HCT116 (cell line): ENCODE results near the gene ATG16L1. TPM values are rescaled to one million over a fixed set of nuclear protein-coding genes. Genes with fewer than 3 reads are reported as not detected.

Source experiments
- ATAC-seq: fragments of 200-7000 bp; cut with Tn5 transposase; 2 replicates; pipeline ENCODE4 v1.9.1; 2020; ENCODE audit warnings: mild to moderate bottlenecking, moderate library complexity
- BruUV-seq: library from RNA; stranded (reverse); fragments of 400-500 nt; replicated peaks from 2 replicates; lab custom pipeline; 2021; lab: Mats Ljungman, UMichigan
- CTCF ChIA-PET: fragments of 300-600 bp; sonication (Branson Sonifier 250); formaldehyde crosslinking; loops from one replicate; lab custom pipeline; 2021; ENCODE audit warnings: antibody characterized with exemption; lab: Charles Lee
- POLR2A ChIA-PET: fragments of 300-600, 350-600 bp; sonication (Branson Sonifier 250); formaldehyde crosslinking; loops from one replicate; lab custom pipeline; 2021; ENCODE audit warnings: antibody characterized with exemption; lab: Charles Lee
- RAD21 ChIA-PET, 2 experiments: fragments of 300-600 bp; sonication (Branson Sonifier 250); formaldehyde crosslinking; loops; one replicate each; lab custom pipeline; 2023; ENCODE audit warnings: low total read pairs in 2 of 2; ENCODE audit not compliant: uncharacterized antibody in 2 of 2, unreplicated experiment in 2 of 2, low non-redundant PET in 1 of 2; lab: Charles Lee
- DNase-seq: peaks from one replicate; pipeline ENCODE4 v3.0.0-alpha.2; 2010; ENCODE audit warnings: low read depth, low spot score
- H2AFZ ChIP-seq: fragments of 200-600 bp; shearing (Covaris generic), sonication (generic); 2 replicates; pipeline ENCODE4 v1.6.1; 2017; ENCODE audit warnings: low read depth, mixed run types, mixed read lengths, antibody characterized with exemption, low read length; ENCODE audit not compliant: poor library complexity, severe bottlenecking
- H3K27ac ChIP-seq: 2 replicates; pipeline ENCODE4 v1.5.1; 2012; ENCODE audit warnings: low read depth, low read length
- H3K27me3 ChIP-seq: fragments of 200-600 bp; sonication (generic); 2 replicates; pipeline ENCODE4 v1.6.1; 2016; ENCODE audit warnings: mixed run types, low read length, mixed read lengths; ENCODE audit not compliant: insufficient read depth
- H3K36me3 ChIP-seq, 2 experiments: fragments of 200-500 bp in 1 of 2; fragments of 200-600 bp in 1 of 2; sonication (Bioruptor generic) in 1 of 2; sonication (generic) in 1 of 2; 2 replicates each; pipeline versions ENCODE4 v1.5.1 to v1.6.1; 2014 to 2016; ENCODE audit warnings: low read length in 2 of 2, inconsistent platforms in 1 of 2, mixed read lengths in 1 of 2, mixed run types in 1 of 2; ENCODE audit not compliant: insufficient read depth in 2 of 2, control insufficient read depth in 1 of 2
- H3K4me1 ChIP-seq, 2 experiments: fragments of 200-600 bp in 1 of 2; sonication (generic) in 1 of 2; 2 replicates each; pipeline versions ENCODE4 v1.5.1 to v1.6.1; 2012 to 2017; ENCODE audit warnings: low read length in 2 of 2, inconsistent platforms in 1 of 2, mild to moderate bottlenecking in 1 of 2, mixed read lengths in 1 of 2, mixed run types in 1 of 2, moderate library complexity in 1 of 2; ENCODE audit not compliant: insufficient read depth in 2 of 2, control insufficient read depth in 1 of 2
- H3K4me2 ChIP-seq: fragments of 200-600 bp; sonication (generic); 2 replicates; pipeline ENCODE4 v1.6.1; 2017; ENCODE audit warnings: mixed run types, low read length, mixed read lengths
- H3K4me3 ChIP-seq, 2 experiments: fragments of 200-600 bp in 1 of 2; sonication (generic) in 1 of 2; replicated peaks in 1 of 2; 2 replicates each; pipeline ENCODE4 v1.5.1; 2011 to 2016; ENCODE audit warnings: low read length in 2 of 2, control low read depth in 1 of 2, low read depth in 1 of 2, mild to moderate bottlenecking in 1 of 2, mixed read lengths in 1 of 2, mixed run types in 1 of 2
- H3K79me2 ChIP-seq: fragments of 200-600 bp; sonication (generic); 2 replicates; pipeline ENCODE4 v1.6.1; 2017; ENCODE audit warnings: mild to moderate bottlenecking, mixed run types, low read length, moderate library complexity, mixed read lengths; ENCODE audit not compliant: insufficient read depth
- H3K9ac ChIP-seq: fragments of 200-600 bp; sonication (generic); 2 replicates; pipeline ENCODE4 v1.6.1; 2016; ENCODE audit warnings: low read length, mixed read lengths
- H3K9me2 ChIP-seq: fragments of 200-600 bp; sonication (generic), shearing (Covaris generic); 2 replicates; pipeline ENCODE4 v1.6.1; 2017; ENCODE audit warnings: mixed run types, mild to moderate bottlenecking, moderate library complexity; ENCODE audit not compliant: insufficient read depth
- H3K9me3 ChIP-seq, 2 experiments: fragments of 200-500 bp in 1 of 2; fragments of 200-600 bp in 1 of 2; sonication (Bioruptor generic) in 1 of 2; sonication (generic) in 1 of 2; 2 replicates each; pipeline ENCODE4 v1.6.1; 2014 to 2017; ENCODE audit warnings: low read length in 2 of 2, mixed read lengths in 2 of 2, inconsistent platforms in 1 of 2, low read depth in 1 of 2, mild to moderate bottlenecking in 1 of 2, mixed run types in 1 of 2, moderate library complexity in 1 of 2; ENCODE audit not compliant: control insufficient read depth in 1 of 2, insufficient read depth in 1 of 2
- H4K20me1 ChIP-seq: fragments of 200-600 bp; sonication (generic), shearing (Covaris generic); 2 replicates; pipeline ENCODE4 v1.6.1; 2017; ENCODE audit warnings: mixed run types, mild to moderate bottlenecking, moderate library complexity; ENCODE audit not compliant: insufficient read depth
- ATF3 ChIP-seq: IDR thresholded peaks from 2 replicates; pipeline ENCODE4 v1.6.1; 2012
- CEBPB ChIP-seq: IDR thresholded peaks from 2 replicates; pipeline ENCODE4 v1.6.1; 2012; ENCODE audit warnings: low read depth
- EGR1 ChIP-seq: IDR thresholded peaks from 2 replicates; pipeline ENCODE4 v1.6.1; 2012; ENCODE audit warnings: low read depth
- ELF1 ChIP-seq: IDR thresholded peaks from 2 replicates; pipeline ENCODE4 v1.6.1; 2012; ENCODE audit warnings: low read depth, borderline replicate concordance
- EZH2 ChIP-seq: fragments of 200-600 bp; sonication (generic); IDR thresholded peaks from 2 replicates; pipeline ENCODE4 v1.6.1; 2017; ENCODE audit warnings: antibody characterized with exemption, mixed run types
- EZH2phosphoT487 ChIP-seq: fragments of 200-600 bp; IDR thresholded peaks from 2 replicates; pipeline ENCODE4 v1.6.1; 2018; ENCODE audit warnings: antibody characterized with exemption, borderline replicate concordance
- JUND ChIP-seq: IDR thresholded peaks from 2 replicates; pipeline ENCODE4 v1.6.1; 2012
- POLR2A ChIP-seq: IDR thresholded peaks from 2 replicates; pipeline ENCODE4 v1.7.0; 2011; ENCODE audit warnings: borderline replicate concordance; ENCODE audit not compliant: insufficient read depth, insufficient read length; ENCODE audit errors: extremely low read depth
- SP1 ChIP-seq: IDR thresholded peaks from 2 replicates; pipeline ENCODE4 v1.6.1; 2012; ENCODE audit warnings: low read depth
- SRF ChIP-seq: IDR thresholded peaks from 2 replicates; pipeline ENCODE4 v1.6.1; 2012; ENCODE audit warnings: low read depth
- TCF7L2 ChIP-seq: IDR thresholded peaks from 2 replicates; pipeline ENCODE4 v1.7.0; 2011; ENCODE audit warnings: borderline replicate concordance, inconsistent platforms; ENCODE audit not compliant: insufficient read depth, insufficient read length; ENCODE audit errors: extremely low read depth
- YY1 ChIP-seq: IDR thresholded peaks from 2 replicates; pipeline ENCODE4 v1.6.1; 2011; ENCODE audit warnings: low read length, low read depth, moderate library complexity, mild to moderate bottlenecking; ENCODE audit not compliant: insufficient replicate concordance; ENCODE audit errors: extremely low read depth
- ZFX ChIP-seq: fragments of 450-650 bp; IDR thresholded peaks from 2 replicates; pipeline ENCODE4 v1.6.1; 2017
- ZNF274 ChIP-seq: fragments of 200-500 bp; sonication (Bioruptor generic); IDR thresholded peaks from 2 replicates; pipeline ENCODE4 v1.6.1; 2014; ENCODE audit warnings: mild to moderate bottlenecking, low read depth, low read length, inconsistent platforms
- intact Hi-C: fragments of 100-400 bp; cut with micrococcal nuclease; formaldehyde crosslinking; loops from 2 replicates; pipeline ENCODE4 v1.10.0; 2022
- total RNA-seq: library from RNA; stranded (reverse); gene quantifications from one replicate; pipeline ENCODE4 v1.2.1, GENCODE V29; 2021; ENCODE audit not compliant: unreplicated experiment
- TF ChIP-seq, protein P1 (sequence below): IDR thresholded peaks from 2 replicates; pipeline ENCODE4 v1.6.1; 2011; ENCODE audit warnings: mild to moderate bottlenecking, low read length, moderate library complexity; ENCODE audit not compliant: insufficient replicate concordance; ENCODE audit errors: extremely low read depth
- TF ChIP-seq, protein P2 (sequence below): IDR thresholded peaks from 2 replicates; pipeline ENCODE4 v1.6.1; 2012; ENCODE audit warnings: low read depth

The ATG16L1 gene
- total RNA-seq, 1 experiment from 2014 or later = 43.4 TPM

DNA sequence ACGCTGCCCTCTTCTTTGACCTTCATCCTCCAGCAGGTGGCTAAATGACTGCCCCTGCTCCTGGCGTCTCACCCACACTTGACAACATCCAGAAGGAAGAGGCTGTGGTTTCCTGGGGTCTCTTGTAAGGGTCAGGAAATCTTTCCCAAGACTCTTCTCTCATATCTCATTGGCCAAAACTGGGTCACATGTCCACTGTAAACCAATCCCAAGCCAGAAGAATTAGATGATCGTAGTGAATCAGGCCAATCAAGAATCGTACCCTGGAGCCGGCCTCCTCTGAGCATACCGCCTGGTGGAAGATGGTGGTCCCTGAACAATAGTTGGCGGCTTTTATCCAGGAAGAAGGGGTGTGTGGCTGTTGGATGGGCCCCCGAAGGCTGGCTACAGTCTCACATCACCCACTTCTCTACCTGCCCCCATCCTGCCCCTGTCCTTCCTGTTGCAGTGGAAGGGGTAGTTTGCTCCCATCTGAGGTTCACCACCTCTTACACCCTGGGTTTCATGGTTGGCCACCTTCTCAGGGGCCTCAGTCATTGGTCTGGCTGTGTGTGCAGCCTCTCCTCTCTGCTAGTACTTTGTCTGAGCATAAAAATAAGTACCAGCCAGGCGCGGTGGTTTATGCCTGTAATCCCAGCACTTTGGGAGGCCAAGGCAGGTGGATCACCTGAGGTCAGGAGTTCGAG, 59.9 kb downstream of the ATG16L1 start:
- H3K9ac ChIP-seq = no peak overlapping the region
- RAD21 ChIA-PET = no interaction called here
- H3K9me3 ChIP-seq = no peaks in the 10 kb centered on the region
- no peak for TF ChIP-seq EZH2
- TF ChIP-seq ZFX = no peak
- no peak for TF ChIP-seq SP1
- no peak overlapping the region for H2AFZ ChIP-seq
- H3K4me2 ChIP-seq = no peak overlapping the region
- ATAC-seq = no peak
- H4K20me1 ChIP-seq = no peaks in the 10 kb centered on the region
- H3K79me2 ChIP-seq = no peaks in the 10 kb centered on the region
- no peak overlapping the region for H3K27ac ChIP-seq
- H3K4me1 ChIP-seq = peaks cover 0 to 6% of the 10 kb centered on the region in 2 experiments; a peak in 2 of 4 replicates
- intact Hi-C loops = no loop called here
- H3K36me3 ChIP-seq = no peaks in the 10 kb centered on the region
- H3K4me3 ChIP-seq = no peak overlapping the region
- BruUV-seq = no TSS peak
- no peaks in the 10 kb centered on the region for H3K9me2 ChIP-seq
- POLR2A ChIA-PET = no interaction called here
- CTCF ChIA-PET = no interaction called here
- no peak for DNase-seq
- H3K27me3 ChIP-seq = no peaks in the 10 kb centered on the region

DNA sequence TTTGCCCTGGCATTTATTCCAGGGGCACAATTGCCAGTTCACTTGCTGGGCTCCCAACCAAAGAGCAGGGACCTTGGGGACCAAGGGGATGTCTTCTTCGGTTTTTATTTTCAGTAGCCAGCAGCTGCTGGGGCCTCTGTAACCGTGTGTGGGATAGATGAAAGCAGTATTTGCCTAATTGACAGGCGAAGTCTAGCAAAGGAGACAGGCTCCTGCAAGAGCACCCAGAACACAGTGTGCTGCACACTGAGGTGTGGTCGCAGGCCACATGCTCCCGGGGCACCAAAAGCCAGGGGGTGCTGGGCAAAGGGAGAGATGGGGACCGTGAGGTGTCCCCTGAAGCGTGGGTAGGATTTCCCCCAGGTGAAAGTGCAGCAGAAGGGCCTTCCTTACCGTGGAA, 61.4 kb downstream of the ATG16L1 start:
- Histone ChIP-seq H3K4me3 (no peak overlapping the region), H3K79me2 (no peaks in the 10 kb centered on the region), H4K20me1 (no peaks in the 10 kb centered on the region), H3K9ac (no peak overlapping the region), H3K4me2 (no peak overlapping the region), H2AFZ (no peak overlapping the region), H3K27ac (no peak overlapping the region), H3K4me1 (no peaks in the 10 kb centered on the region), H3K36me3 (no peaks in the 10 kb centered on the region), H3K9me3 (no peaks in the 10 kb centered on the region), H3K9me2 (no peaks in the 10 kb centered on the region), H3K27me3 (no peaks in the 10 kb centered on the region)
- no peak for DNase-seq
- intact Hi-C loops = no loop called here
- CTCF ChIA-PET = no interaction called here
- POLR2A ChIA-PET = no interaction called here
- ATAC-seq = no peak
- no TSS peak for BruUV-seq
- RAD21 ChIA-PET = no interaction called here
- TF ChIP-seq, protein P1, sequence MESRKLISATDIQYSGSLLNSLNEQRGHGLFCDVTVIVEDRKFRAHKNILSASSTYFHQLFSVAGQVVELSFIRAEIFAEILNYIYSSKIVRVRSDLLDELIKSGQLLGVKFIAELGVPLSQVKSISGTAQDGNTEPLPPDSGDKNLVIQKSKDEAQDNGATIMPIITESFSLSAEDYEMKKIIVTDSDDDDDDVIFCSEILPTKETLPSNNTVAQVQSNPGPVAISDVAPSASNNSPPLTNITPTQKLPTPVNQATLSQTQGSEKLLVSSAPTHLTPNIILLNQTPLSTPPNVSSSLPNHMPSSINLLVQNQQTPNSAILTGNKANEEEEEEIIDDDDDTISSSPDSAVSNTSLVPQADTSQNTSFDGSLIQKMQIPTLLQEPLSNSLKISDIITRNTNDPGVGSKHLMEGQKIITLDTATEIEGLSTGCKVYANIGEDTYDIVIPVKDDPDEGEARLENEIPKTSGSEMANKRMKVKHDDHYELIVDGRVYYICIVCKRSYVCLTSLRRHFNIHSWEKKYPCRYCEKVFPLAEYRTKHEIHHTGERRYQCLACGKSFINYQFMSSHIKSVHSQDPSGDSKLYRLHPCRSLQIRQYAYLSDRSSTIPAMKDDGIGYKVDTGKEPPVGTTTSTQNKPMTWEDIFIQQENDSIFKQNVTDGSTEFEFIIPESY = no peak
- no peak for TF ChIP-seq JUND
- TF ChIP-seq SRF = no peak
- no peak for TF ChIP-seq YY1
- no peak for TF ChIP-seq EZH2
- TF ChIP-seq, protein P2, sequence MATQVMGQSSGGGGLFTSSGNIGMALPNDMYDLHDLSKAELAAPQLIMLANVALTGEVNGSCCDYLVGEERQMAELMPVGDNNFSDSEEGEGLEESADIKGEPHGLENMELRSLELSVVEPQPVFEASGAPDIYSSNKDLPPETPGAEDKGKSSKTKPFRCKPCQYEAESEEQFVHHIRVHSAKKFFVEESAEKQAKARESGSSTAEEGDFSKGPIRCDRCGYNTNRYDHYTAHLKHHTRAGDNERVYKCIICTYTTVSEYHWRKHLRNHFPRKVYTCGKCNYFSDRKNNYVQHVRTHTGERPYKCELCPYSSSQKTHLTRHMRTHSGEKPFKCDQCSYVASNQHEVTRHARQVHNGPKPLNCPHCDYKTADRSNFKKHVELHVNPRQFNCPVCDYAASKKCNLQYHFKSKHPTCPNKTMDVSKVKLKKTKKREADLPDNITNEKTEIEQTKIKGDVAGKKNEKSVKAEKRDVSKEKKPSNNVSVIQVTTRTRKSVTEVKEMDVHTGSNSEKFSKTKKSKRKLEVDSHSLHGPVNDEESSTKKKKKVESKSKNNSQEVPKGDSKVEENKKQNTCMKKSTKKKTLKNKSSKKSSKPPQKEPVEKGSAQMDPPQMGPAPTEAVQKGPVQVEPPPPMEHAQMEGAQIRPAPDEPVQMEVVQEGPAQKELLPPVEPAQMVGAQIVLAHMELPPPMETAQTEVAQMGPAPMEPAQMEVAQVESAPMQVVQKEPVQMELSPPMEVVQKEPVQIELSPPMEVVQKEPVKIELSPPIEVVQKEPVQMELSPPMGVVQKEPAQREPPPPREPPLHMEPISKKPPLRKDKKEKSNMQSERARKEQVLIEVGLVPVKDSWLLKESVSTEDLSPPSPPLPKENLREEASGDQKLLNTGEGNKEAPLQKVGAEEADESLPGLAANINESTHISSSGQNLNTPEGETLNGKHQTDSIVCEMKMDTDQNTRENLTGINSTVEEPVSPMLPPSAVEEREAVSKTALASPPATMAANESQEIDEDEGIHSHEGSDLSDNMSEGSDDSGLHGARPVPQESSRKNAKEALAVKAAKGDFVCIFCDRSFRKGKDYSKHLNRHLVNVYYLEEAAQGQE = no peak
- TF ChIP-seq ELF1 = no peak
- no peak for TF ChIP-seq EZH2phosphoT487
- TF ChIP-seq ATF3 = no peak
- no peak for TF ChIP-seq ZNF274
- no peak for TF ChIP-seq CEBPB
- no peak for TF ChIP-seq EGR1
- no peak for TF ChIP-seq POLR2A
- TF ChIP-seq TCF7L2 = no peak
